Pons (tissue), 1 donor: ENCODE measurements around the gene ARFGAP3.

Experiments used
- DNase-seq: peaks from one replicate; pipeline ENCODE4 v3.0.0-alpha.2; 2016; ENCODE audit warnings: low spot score

Gene ARFGAP3

GRCh38 chr22:42862045-42862734 lies 5.1 kb upstream of the ARFGAP3 start:
- no peak for DNase-seq

DNA sequence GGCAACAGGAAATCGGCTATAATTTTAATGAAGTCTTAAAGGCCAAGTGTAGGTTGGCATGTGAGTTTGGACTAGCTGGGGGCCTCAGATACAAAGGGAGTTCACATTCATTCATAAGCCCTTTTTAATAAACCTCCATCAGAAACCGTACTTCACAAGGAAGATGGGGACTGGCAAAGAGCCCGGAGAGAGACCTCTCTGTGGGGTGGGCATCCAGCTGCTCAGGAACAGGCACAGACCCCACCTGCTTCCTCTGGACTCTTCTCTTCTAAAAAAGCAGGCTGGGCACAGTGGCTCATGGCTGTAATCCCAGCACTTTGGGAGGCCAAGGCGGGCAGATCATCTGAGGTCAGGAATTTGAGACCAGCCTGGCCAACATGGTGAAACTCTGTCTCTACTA lies 3.9 kb upstream of the ARFGAP3 start:
- no peak for DNase-seq

DNA sequence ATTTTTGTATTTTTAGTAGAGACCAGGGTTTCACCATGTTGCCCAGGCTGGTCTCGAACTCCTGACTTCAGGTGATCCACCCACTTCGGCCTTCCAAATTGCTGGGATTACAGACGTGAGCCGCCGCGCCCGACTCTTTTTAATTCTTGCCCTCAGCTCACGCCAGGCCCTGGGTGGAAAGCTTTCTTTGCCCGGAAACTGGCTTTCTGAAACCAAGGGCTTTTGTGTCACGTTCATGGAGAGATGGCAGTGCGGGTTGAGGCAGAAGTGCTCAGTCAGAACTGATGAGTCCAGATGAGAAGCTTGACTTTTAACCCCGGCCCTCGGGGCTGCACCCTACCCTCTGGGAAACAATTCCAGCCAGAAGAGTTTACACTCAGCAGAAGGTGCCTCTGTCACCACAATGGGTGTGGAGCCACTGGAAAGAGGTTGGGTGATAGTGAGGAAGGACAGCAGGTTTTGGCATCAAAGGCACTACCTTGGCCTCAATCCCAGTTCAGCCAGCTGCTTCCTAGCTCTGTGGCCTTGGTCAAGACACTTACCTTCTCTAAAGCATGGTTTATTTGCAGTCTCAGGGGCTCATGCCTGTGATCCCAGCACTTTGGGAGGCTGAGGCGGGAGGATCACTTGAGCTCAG lies 890 bp upstream of the ARFGAP3 start:
- DNase-seq, result peak; percentile 16

- peak; percentile 62 for DNase-seq
Observed at GRCh38 chr22:42856179-42856864, 751 bp downstream of the ARFGAP3 start.

- no peak for DNase-seq
Observed at GRCh38 chr22:42855721-42856120, 1.4 kb downstream of the ARFGAP3 start.

DNA sequence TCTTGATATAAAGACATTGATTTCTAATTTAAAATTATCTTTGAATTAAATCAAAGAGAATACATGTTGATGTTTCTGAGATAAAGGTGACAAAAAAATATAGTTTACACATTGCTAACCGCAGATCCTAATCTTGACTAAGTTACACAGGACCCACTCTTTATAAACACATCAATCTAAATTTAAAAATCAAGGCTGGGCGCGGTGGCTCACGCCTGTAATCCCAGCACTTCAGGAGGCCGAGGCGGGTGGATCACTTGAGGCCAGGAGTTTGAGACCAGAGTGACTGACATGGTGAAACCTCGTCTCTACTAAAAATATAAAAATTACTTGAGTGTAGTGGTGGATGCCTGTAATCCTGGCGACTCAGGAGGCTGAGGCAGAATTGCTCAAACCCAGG lies 1.9 kb downstream of the ARFGAP3 start:
- no peak for DNase-seq

DNA sequence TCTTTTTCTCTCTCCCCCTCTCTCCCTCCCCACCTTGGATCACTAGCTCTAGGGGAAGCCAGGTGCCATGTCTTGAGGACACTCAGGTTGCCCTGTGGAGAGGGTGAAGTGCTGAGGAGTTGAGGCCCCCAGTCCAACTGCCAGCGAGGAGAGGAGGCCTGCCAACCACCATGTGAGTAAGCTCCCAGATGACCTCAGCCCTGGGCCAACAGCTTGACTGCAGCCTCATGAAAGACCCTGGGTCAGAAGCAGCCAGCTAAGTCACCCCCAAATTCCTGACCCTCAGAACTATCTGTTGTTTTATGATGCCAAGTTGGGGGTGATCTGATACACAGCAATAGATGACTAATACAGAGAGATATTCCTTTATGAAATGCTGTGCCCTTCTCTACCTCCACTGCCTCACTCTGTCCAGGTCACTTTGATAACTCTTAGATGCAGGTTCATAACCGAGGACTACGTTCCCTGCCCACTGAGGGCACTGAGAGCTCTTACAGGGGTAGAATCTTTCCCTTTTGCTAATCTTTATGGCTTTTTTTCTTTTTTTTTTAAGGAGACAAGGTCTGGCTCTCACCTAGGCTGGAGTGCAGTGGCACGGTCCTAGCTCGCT lies 8.0 kb downstream of the ARFGAP3 start:
- no peak for DNase-seq

DNA sequence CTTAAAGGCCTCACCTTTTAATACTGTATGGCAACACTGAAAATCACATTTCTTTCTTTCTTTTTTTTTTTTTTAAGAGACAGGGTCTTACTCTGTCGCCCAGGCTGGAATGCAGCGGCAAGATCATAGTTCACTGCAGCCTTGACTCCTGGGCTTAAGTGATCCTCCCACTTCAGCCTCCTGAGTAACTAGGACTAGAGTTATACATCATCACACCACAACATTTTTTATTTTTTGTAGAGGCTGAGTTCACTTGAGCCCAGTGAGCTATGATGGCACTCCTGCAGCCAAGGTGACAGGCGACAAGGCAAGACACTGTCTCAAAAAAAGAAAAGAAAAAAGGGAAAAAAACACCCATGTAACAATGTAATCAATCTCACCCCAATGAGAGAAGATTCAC lies 10.0 kb downstream of the ARFGAP3 start:
- no peak for DNase-seq

- no peak for DNase-seq
Observed at GRCh38 chr22:42844756-42845155, 12.3 kb downstream of the ARFGAP3 start.

- DNase-seq, result no peak
Observed at GRCh38 chr22:42842658-42843370, 14.3 kb downstream of the ARFGAP3 start.

- no peak for DNase-seq
Observed at GRCh38 chr22:42841444-42841843, 15.6 kb downstream of the ARFGAP3 start.

DNA sequence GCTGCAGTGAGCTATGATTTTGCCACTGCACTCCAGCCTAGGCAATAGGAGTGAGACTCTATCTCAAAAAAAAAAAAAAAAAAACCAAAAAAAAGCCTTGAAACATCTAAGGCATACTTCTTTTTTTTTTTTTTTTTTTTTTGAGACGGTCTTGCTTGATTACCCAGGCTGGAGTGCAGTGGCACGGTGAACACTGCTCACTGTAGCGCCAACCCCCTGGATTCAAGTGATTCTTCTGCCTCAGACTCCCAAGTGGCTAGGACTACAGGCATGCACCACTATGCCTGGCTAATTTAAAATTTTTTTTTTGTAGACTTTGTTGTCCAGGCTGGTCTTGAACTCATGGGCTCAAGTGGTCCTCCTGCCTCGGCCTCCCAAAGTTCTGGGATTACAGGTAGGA lies 19.5 kb downstream of the ARFGAP3 start:
- DNase-seq, result no peak

DNA sequence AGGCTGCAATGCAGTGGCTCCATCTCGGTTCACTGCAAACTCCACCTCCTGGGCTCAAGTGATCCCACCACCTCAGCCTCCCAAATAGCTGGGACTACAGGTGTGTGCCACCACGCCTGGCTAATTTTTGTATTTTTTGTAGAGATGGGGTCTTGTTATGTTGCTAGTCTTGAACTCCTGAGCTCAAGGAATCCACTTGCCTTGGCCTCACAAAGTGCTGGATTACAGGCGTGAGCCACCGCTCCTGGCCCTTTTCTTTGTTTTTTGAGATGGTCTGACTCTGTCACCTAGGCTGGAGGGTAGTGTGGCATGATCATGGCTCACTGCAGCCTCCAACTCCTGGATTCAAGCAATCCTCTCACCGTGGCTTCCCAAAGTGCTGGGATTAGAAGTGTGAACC lies 21.0 kb downstream of the ARFGAP3 start:
- no peak for DNase-seq

DNA sequence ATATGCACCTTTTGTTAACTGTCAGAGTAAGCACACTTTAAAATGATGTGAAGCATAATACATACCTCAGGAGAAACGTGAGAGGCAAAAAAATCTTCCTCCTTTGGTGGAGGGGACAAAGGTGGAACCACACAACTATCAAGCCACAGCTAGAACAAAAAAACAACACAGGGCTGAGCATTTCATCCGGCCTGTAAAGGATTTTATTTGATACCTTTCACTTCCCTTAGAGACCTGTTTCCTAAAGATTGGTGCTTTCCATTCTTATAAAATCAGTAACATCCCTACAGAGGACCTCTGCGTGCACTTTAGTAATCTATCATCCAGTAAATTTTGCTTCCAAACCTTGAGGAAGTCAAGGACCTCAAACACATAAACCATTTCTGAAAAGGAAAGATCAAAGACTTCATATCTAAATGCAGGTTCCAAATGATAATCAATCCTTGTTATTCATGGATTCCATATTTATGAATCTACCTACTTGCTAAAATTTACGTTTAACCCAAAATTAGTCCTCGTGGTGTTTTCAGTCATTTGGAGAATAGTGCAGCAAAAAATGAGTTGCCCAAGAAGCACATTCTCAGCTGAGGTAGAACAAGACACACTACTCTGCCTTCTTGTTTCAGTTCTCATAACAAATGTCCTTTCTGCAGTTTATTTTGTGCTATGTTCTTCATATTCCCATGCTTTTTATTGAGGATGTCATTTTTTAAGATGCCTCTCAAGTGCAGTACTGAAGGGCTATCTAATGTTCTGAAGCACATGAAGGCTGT lies 22.7 kb downstream of the ARFGAP3 start:
- no peak for DNase-seq

DNA sequence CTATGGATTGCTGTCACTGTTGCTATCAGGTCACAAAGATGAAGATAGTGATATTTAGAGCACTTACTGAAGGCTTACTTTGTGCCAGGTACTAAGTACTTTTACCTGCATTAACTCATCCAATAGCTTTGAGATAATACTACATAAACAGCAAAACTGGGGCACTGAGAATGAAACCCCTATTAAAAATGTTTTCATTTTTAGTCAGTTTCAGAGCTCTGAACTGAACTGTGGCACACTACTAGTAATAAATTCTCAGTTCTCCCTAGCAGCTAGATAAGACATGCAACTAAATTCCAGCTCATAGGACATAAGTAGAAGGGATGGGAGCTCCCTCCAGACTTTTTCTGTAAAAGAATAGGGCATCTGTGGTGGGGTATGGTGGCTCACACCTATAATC lies 24.0 kb downstream of the ARFGAP3 start:
- DNase-seq, result no peak

DNA sequence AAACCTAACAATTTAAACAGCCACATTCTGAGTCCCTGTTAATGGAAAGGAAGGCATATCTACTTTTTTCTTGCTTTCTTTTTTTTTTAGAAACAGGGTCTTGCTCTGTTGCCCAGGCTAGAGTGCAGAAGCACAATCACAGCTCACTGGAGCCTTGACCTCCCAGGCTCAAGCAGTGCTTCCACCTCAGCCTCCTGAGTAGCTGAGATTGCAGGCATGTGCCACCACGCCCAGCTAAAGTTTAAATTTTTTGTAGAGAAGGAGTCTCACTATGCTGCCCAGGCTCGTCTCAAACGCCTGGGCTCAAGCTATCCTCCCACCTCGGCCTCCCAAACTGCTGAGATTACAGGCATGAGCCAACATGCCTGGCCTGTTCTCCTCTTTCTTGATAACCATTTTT lies 25.4 kb downstream of the ARFGAP3 start:
- DNase-seq, result no peak

- no peak for DNase-seq
Observed at GRCh38 chr22:42830161-42830560, 26.9 kb downstream of the ARFGAP3 start.

- no peak for DNase-seq
Observed at GRCh38 chr22:42829302-42829701, 27.8 kb downstream of the ARFGAP3 start.

- no peak for DNase-seq
Observed at GRCh38 chr22:42825796-42826195, 31.3 kb downstream of the ARFGAP3 start.

DNA sequence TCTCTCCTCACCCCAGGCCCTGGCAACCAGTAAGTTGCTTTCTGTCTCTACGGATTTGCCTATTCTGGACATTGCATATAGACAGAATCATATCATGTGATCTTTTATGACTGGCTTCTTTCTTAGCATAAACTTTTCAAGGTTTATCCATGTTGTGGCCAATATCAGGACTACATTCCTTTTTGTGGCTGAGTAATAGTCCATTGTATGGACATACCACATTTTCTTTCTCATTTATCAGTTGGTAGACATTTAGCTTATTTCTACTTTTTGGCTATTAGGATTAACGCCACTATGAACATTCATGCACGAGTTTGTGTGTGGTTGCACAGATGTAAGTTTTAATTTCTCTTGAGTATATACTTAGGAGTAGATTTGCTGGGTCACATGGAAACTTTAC lies 35.7 kb downstream of the ARFGAP3 start:
- DNase-seq, result no peak

DNA sequence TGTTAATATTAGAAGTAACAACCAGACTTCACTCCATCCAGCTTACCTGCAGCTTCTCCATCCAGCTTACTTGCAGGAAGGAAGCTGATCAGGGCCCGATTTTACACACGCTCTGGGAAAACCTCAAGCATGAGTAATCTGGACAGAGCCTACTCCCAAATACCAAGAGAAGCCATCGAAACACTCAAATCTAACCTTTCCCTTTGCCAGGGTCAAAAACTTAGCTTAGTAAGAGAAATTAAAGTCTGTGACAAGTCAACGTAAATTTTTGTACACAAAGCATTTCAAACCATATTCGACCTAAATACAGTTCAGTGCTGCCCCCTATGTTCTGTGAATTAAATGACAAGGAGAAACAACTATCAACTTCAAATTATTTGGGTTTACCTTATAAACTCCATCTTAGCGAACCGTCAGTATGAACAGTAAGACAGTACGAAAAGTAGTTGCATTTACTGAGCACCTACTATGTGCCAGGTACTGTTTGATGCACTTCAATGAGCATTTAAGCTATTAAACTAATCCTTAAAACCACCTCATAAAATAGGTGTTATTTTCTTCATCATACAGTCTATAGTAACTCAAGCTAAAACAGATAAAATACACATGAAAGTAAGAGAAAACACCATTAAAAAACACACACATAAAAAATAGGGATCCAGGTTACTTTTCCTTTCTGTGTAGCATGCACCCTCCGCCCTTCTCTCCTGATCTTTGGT lies 36.9 kb downstream of the ARFGAP3 start:
- DNase-seq, result peak; percentile 22
